HG03342 (cell line): ENCODE data around the gene GOLGA8Q.
"Not testable (repeated sequence)": the region's sequence is repeated elsewhere in the genome, so short reads cannot be mapped to it uniquely, and the experiment has no call there.

Experiments used
- ATAC-seq: cut with Tn5 transposase; IDR thresholded peaks from one replicate; pipeline ENCODE4 v1.9.1; 2021; ENCODE audit warnings: mild to moderate bottlenecking, moderate library complexity; ENCODE audit not compliant: unreplicated experiment

Gene GOLGA8Q

GRCh38 chr15:30551750-30552149 is at the start of gene GOLGA8Q:
TSS of gene GOLGA8Q (plus strand) at chr15:30552050. CDS start at chr15:30552078, 28 bp downstream.
- ATAC-seq, result not testable (repeated sequence)

GRCh38 chr15:30502904-30503781 is 48.7 kb upstream of the GOLGA8Q start:
- not testable (repeated sequence) for ATAC-seq

GRCh38 chr15:30504162-30504843 is 47.5 kb upstream of the GOLGA8Q start:
- not testable (repeated sequence) for ATAC-seq

- not testable (repeated sequence) for ATAC-seq
These were observed 37.3 kb upstream of the GOLGA8Q start for GRCh38 chr15:30514545-30514944.

GRCh38 chr15:30523453-30524243 is 28.2 kb upstream of the GOLGA8Q start:
- ATAC-seq, result not testable (repeated sequence)

GRCh38 chr15:30525912-30526311 is 25.9 kb upstream of the GOLGA8Q start:
- not testable (repeated sequence) for ATAC-seq

- not testable (repeated sequence) for ATAC-seq
These were observed 22.8 kb upstream of the GOLGA8Q start for GRCh38 chr15:30529049-30529448.

- ATAC-seq, result not testable (repeated sequence)
These were observed 15.1 kb downstream of the GOLGA8Q start for GRCh38 chr15:30566949-30567348.

GRCh38 chr15:30573012-30573491 is 21.2 kb downstream of the GOLGA8Q start:
- ATAC-seq, result not testable (repeated sequence)

- ATAC-seq, result not testable (repeated sequence)
These were observed 27.6 kb downstream of the GOLGA8Q start for GRCh38 chr15:30579394-30579970.

GRCh38 chr15:30580716-30581115 is 28.9 kb downstream of the GOLGA8Q start:
- not testable (repeated sequence) for ATAC-seq

GRCh38 chr15:30598953-30599352 is 47.1 kb downstream of the GOLGA8Q start:
- ATAC-seq, result not testable (repeated sequence)

GRCh38 chr15:30603796-30604195 is 51.9 kb downstream of the GOLGA8Q start, which contains the start of gene GOLGA8H:
TSS of gene GOLGA8H (plus strand) at chr15:30604028. CDS start at chr15:30604126, 98 bp downstream.
- not testable (repeated sequence) for ATAC-seq
